GM18507 (cell line): ENCODE results near the gene BEAN1.
"Not testable (repeated sequence)": the region's sequence is repeated elsewhere in the genome, so short reads cannot be mapped to it uniquely, and the experiment has no call there.

Source experiments
- DNase-seq: peaks from one replicate; pipeline ENCODE4 v3.0.0; 2011; ENCODE audit warnings: low read depth; ENCODE audit not compliant: insufficient read length; ENCODE audit errors: extremely low spot score
- FAIRE-seq: peaks from 2 replicates; lab custom pipeline; 2011; peaks lifted over from hg19 to GRCh38; lab: Jason Lieb, UNC

The BEAN1 gene

DNA sequence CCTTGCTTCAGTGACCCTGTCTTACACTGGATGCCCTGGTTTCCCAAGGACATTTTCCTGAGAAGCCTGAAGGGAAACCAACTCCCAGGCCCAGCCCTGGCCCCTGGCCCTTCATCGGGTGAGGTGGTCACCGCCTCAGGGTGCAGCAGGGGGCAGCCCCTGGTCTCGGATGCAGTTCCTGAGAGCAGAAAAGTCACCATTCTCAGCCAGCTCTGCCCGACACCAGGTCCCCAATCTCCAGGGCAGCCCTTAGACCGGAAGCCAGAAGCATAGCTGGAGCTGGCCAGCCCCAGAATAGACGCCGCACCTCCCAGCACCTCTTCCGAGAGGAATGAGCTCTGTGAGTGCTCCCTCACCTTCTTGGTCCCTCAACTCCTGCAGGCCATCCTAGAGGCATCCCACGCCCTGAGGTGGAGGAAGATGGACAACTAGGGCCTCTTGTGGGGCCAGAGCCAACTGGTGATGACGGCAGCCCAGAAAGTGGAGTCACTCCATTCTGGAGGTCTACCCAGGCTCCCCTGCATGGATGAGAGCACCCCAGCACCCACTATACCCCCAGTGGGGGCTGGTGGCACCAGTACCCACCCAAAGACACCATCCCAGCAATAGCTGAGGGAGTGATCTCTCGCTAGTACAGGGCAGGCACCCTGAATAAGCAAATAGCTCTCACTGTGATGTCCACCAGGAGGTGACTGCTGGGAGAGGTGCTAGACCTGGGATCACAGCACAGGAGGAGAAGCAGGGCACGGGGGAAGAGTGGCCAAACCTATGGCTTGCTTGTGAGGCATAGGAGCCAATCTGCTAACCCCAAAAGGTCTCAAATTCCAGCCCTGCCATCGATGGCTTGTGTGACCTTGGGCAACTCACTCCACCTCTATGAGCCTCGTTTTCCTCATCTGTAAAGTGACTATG is 66.7 kb downstream of the BEAN1 start:
- DNase-seq (no peak), FAIRE-seq (no peak)

DNA sequence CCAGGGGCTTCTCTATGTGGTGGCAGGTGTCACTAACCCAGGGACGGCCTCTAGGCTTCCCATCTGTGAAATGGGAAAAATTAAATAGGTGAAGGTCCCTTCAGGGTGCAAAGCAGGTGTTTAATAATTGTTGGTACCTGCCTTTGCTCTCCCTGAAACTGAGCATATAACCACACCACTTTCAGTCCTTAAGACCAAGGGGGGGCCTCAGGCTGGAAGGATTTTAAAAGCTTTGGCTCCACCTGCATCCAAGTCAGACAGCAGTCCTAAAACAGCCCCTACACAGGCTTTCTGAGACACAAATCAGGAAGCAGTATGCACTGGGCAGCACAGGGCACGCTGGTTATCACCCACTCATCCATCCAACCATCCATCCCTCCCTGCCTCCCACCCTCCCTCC is 67.8 kb downstream of the BEAN1 start:
- DNase-seq (no peak), FAIRE-seq (no peak)

DNA sequence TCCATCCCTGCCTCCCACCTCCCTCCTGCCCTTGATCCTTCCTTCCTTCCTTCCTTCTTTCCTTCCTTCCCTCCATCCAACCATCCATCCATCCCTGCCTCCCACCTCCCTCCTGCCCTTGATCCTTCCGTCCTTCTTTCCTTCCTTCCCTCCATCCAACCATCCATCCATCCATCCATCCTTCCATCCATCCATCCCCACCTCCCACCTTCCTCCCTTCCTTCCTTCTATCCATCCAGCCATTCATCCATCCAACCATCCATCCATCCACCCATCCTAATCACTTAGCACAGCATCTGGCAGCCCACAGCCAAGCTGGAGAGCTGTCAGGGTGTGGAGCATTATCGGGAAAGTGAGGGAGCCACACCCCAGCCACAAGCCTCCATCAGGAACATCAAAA is 68.3 kb downstream of the BEAN1 start:
- FAIRE-seq (no peak), DNase-seq (no peak)

DNA sequence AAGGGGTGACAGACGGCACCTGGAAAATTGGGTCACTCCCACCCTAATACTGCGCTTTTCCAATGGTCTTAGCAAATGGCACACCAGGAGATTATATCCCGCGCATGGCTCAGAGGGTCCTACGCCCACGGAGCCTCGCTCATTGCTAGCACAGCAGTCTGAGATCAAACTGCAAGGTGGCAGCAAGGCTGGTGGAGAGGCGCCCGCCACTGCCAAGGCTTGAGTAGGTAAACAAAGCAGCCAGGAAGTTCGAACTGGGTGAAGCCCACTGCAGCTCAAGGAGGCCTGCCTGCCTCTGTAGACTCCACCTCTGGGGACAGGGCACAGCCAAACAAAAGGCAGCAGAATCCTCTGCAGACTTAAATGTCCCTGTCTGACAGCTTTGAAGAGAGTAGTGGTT is 69.1 kb downstream of the BEAN1 start:
- DNase-seq, FAIRE-seq: not testable (repeated sequence)

DNA sequence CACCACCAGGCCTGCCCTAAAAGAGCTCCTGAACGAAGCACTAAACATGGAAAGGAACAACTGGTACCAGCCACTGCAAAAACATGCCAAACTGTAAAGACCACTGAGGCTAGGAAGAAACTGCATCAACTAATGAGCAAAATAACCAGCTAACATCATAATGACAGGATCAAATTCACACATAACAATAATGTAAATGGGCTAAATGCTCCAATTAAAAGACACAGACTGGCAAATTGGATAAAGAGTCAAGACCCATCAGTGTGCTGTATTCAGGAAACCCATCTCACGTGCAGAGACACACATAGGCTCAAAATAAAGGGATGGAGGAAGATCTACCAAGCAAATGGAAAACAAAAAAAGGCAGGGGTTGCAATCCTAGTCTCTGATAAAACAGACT is 70.8 kb downstream of the BEAN1 start:
- not testable (repeated sequence) for DNase-seq, FAIRE-seq

DNA sequence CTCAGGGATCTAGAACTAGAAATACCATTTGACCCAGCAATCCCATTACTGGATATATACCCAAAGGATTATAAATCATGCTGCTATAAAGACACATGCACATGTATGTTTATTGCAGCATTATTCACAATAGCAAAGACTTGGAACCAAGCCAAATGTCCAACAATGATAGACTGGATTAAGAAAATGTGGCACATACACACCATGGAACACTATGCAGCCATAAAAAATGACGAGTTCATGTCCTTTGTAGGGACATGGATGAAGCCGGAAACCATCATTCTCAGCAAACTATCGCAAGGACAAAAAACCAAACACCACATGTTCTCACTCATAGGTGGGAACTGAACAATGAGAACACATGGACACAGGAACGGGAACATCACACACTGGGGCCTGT is 74.5 kb downstream of the BEAN1 start:
- not testable (repeated sequence) for DNase-seq, FAIRE-seq

DNA sequence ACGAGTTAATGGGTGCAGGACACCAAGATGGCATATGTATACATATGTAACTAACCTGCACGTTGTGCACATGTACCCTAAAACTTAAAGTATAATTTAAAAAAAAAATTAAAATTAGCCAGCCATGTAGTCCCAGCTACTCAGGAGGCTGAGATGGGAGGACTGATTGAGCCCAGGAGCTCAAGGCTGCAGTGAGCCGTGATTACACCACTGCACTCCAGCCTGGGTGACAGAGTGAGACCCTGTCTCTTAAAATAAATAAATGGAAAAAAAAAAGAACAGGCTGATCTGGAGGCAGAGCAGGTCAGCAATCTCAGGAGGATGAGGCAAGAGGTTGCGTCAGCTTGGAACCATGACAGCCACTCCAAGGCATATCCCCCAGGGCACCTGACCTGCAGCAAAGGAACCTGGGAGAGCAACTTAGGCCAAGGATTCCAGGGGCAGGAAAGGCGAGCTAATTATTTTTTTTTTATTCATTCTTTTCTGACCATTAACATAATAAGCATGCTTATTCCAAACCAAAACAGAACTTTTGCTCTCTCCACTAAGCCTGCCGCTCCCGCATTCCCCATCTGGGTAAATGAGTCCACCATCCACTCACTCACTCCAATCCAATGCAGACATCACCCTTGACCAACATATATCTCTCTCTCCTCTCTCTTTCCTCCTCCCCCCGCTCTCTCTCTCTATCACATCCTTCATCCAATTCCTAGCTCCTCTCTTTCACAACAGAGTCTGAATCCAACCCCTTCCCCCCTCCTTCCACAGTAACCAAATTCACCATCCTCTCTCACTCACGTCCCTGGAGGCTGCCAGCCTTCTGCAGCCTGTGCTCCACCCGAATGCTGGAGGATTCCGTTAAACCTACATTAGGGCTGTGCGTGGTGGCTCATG is 75.2 kb downstream of the BEAN1 start:
- FAIRE-seq (no peak), DNase-seq (no peak)

DNA sequence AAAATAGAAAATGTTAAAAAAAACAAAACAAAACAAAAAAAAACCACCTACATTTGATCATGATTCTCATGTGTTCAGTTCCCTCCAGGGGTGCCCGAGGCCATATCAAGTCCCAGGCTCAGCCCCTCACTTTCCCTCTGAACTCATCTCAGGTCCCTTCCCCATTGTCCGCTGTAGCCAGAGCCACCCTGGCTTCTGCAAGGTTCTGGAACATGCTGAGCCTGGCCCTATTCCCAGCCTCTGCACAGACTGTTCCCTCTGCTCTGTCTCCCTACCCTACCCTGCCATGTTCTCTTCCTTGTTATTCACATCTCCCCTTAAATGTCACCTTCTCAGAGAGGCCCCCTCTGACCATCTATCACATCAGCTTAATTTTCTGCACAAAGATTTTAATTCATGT is 75.9 kb downstream of the BEAN1 start:
- DNase-seq, result no peak
- no peak for FAIRE-seq

DNA sequence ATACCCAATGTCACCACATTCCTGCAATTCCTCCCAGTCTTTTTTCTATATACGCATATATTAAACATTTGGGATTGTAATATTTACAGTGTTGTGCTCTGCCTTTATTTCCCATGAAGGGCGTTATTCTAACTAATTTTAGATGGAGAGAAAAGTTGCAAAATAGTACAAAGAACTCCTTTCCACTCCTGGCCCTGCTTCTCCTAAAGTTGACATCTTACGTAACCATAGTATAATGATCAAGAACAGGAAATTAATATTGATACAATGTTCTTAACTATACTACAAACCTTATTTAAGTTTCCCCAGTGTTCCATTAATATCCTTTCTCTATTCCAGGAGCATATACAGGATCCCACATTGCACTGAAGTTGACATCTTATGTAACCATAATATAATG is 76.5 kb downstream of the BEAN1 start:
- DNase-seq (no peak), FAIRE-seq (no peak)

DNA sequence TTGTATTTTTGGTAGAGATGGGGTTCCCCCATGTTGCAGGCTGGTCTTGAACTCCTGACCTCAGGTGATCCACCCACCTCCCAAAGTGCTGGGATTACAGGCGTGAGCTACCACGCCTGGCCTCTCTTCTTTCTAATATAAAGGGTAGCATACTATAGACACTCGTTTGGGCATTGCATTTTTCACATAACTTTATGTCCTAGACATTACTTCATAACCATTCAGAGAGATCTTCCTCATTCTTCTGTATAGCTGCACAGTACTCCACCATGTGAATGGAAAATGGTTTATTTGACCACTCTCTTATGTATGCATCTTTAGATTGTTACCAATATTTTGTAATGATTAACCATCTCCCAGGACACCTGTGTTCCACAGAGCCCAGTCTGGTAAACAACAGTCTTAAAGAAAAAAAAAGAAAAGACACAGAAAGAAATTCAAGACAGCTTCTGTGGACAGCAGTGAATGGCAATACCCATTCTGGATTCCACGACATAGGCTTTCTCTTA is 80.7 kb downstream of the BEAN1 start:
- DNase-seq, result no peak
- FAIRE-seq, result no peak

DNA sequence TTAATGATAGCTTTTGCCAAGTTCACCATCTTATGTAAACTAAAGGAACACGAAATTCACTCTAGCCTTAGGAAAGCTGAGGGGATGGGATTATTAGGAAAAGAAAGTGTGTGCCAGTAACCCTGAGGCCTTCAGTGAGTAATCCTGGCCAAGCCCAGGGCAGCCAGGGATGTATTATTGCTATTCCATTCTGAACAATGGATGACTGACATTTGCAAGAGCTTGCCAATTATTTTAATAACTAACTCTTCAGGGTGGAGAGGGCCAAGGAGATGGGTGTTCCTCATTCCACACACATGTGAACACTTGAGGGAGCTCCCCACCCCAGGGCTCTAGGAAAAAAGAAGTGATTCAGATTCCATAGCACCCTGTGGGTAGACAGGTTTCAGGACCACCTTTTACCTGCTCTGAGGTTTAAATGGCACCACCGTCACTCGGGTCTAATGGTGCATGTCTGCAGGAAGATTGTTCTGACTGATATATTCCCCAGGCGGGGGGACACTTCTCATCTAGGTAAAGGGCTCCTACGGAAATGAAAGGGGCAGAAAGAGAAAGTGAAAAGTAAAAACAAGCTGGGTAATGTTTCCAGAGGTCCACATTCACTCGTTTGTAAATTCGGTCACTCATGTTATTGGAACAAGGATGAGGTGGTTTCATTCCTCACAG is 81.3 kb downstream of the BEAN1 start:
- no peak for DNase-seq
- FAIRE-seq, result no peak

DNA sequence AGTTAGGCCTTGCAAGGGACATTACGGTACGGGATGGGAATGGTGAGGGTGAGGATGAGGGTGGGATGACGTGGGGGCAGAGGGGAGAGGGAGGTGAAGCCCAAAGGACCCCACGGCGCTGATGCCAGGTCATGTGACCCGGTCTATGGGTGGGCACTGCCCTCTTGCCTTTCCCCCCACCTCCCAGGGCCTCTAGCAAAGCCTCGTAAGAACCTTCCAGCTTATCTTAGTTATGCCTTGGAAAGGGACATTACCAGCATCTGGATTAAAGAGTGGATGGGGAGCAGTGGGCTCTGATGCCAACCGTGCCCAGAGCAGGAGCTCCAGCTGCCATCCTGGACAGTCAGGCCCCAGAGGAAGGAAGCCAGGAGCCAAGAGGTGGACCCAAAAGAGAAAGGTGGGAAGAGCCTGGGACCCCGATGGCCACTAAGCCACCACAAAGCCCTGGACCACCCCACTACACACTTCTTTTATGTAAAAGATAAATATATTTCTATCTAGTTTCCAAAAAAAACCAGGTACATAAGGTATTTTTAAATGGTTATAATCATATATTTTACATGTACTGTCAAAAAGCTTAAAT is 81.9 kb downstream of the BEAN1 start:
- FAIRE-seq (no peak), DNase-seq (no peak)

DNA sequence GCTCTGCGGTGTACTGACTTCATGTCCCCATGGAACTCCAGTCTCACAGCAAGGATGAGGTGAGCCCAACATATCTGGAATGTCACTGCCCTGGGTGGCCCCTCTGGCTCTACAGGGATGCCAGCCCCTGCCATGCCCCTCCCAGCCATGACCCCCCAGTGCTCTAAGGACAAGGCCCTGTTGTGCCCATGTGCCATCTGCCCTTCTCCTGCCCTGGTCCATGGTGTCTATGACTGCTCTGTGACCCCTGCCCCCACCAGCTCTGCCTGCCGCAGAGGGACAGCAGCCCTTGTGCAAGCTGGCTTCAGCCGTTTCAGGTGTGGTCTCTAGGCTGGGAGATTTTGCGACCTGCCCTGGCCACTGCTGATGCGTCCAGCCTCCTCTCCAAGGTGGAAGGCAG is 82.5 kb downstream of the BEAN1 start:
- FAIRE-seq, result no peak
- DNase-seq, result no peak

DNA sequence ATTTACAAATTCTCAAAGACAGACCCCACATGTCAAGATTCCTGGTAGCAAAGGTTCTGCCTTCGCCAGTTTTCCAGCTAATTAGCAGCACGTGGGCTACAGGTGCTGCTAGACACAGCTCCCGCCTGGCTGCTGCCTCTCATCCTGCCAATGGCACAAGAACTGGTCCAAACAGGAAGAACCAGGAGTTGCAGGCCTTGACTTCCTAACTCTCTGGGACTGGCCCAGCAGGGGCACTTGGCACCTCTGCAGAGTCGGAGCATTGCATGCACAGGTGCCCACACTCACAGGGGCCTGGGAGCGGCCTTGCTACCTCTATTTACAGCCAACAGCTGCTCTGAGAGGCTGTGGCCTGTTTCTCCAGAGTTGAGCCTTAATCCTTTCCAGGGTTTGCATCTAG is 83.2 kb downstream of the BEAN1 start:
- DNase-seq (no peak), FAIRE-seq (no peak)

DNA sequence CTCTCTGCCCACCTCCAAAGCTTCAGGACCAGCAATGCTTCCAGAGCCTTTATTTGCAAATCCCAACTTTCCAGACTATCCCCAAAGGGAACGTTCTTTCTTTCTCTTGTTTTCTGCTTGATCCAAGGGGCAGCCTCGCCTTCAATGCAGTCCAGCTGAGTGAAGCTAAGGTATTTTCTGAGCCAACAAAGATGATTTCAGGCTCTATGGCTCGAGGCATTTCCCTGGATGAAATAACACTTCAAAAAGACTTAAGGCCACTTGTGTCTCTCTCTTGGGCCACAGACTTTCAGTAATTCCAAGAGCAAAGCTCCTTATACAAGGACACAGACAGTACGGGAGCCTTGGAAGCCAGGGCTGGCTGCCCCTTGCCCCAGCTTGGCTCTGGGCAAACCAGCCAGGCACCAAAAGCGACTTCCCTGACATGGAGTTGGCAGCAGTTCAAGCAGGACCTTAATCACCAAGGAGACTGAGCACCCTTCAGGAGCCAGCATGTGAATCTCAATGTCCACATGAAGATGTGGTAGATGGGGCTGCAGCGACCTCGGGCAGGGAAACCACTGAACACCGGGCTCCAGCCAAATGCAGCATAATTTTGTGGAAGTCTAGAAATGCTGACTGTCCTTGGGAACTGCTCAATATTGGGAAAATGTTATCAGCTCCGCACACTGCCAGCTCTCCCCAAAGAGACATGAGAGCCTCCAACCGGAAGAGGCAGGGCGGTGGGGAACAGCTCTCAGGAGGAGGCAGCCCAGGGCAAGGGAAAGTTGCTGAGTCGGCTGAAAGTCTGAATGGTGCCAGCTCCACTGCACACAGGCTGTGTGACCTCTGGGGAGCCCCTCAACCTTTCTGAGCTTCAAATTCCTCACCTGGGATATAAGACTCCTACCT is 83.9 kb downstream of the BEAN1 start:
- FAIRE-seq, result no peak
- DNase-seq, result no peak

DNA sequence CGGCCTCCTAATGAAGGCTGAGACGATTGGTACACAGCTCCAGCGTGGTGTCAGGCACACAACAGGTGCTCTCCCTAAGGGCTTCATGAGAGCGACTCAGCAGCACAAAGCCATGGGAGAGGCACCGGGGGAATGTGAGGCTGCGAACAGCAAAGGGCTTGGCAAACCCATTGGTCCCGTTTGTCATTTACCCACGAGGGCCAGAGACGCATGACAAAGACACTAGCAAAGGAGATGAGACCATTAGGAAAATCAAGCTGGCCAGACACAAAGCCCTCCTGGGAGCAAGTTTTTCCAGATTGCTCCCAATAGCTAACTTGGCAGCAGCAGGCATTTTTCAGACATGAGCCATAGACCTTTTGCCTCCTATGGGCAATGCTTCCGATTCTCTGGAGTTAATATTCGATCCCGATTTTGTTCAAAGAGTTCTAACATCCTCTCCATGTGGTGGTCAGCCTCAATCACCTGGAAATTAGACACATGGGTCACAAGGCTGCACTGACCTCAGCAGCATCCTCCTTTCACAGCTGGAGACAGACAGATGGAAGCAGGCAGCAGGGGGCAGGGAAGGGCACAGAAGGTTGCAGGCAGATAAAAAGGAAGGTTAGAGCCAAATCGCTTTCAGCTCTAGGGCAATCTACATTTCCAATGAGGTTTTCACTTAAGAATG is 84.6 kb downstream of the BEAN1 start:
- DNase-seq, result no peak
- no peak for FAIRE-seq

DNA sequence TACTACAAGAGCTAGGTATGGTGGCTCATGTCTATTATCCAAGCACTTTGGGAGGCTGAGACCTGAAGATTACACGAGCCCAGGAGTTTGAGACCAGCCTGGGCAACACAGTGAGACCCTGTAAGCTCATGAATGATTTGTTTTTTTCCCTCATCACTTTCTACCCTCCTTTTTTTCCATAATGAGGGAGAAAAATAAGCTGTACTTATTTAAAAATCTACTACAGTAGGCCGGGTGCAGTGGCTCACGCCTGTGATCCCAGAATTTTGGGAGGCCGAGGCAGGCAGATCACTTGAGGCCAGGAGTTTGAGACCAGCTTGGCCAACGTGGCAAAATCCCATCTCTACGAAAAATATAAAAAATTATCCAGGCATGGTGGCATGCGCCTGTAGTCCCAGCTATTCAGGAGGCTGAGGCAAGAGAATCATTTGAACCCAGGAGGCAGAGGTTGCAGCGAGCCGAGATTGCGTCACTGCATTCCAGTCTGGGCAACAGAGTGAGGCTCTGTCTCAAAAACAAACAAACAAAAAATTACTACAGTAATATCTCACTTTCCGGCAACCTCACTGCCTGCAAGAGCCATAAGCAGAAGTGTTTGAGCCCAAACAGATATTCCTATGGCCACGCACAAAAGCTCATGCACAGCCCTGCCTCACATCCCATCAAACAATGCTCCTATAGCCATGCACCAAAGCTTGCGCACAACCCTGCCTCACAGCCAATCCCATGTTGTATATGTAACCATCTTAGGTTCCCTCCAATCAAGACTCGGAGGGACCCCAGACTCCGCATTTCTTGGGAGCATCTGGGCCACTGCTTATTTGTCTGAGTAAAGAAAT is 85.4 kb downstream of the BEAN1 start:
- FAIRE-seq (no peak), DNase-seq (no peak)
